Tibial nerve (tissue), 4 donors: Measurements from ENCODE around the gene C12orf56.

Experiments
- EP300 ChIP-seq, 2 donors: sonication (generic); formaldehyde crosslinking; IDR thresholded peaks; one replicate each; pipeline ENCODE4 v1.6.1; 2017; ENCODE audit warnings: antibody characterized with exemption in 2 of 2, mild to moderate bottlenecking in 1 of 2
- TF ChIP-seq, protein P1 (sequence below), 5 experiments: fragments of 200-600 bp in 3 of 5; fragments of 450-650 bp in 2 of 5; sonication (generic) in 3 of 5; IDR thresholded peaks; one replicate each; pipeline ENCODE4 v1.5.1; 2016 to 2019; ENCODE audit warnings: antibody characterized with exemption in 5 of 5, mild to moderate bottlenecking in 3 of 5, moderate library complexity in 2 of 5

- TF ChIP-seq, protein P1, sequence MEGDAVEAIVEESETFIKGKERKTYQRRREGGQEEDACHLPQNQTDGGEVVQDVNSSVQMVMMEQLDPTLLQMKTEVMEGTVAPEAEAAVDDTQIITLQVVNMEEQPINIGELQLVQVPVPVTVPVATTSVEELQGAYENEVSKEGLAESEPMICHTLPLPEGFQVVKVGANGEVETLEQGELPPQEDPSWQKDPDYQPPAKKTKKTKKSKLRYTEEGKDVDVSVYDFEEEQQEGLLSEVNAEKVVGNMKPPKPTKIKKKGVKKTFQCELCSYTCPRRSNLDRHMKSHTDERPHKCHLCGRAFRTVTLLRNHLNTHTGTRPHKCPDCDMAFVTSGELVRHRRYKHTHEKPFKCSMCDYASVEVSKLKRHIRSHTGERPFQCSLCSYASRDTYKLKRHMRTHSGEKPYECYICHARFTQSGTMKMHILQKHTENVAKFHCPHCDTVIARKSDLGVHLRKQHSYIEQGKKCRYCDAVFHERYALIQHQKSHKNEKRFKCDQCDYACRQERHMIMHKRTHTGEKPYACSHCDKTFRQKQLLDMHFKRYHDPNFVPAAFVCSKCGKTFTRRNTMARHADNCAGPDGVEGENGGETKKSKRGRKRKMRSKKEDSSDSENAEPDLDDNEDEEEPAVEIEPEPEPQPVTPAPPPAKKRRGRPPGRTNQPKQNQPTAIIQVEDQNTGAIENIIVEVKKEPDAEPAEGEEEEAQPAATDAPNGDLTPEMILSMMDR (IDR thresholded peaks at IDR 0.05) = no peak
- TF ChIP-seq EP300 (IDR thresholded peaks at IDR 0.05) = no peak
Observed at GRCh38 chr12:64335886-64336466, 54.6 kb downstream of the C12orf56 start.
